GM10266 (cell line): ENCODE measurements around the gene TTC16.

ENCODE experiments used
- DNase-seq: peaks from one replicate; pipeline ENCODE4 v3.0.0; 2012; ENCODE audit errors: extremely low spot score
- CTCF ChIP-seq: IDR thresholded peaks from 2 replicates; pipeline ENCODE4 v1.5.1; 2012; ENCODE audit warnings: mild to moderate bottlenecking, low read depth; ENCODE audit not compliant: control insufficient read depth, insufficient read depth; ENCODE audit errors: missing control alignments

Gene TTC16

GRCh38 chr9:127698985-127699670 lies 16.8 kb upstream of the TTC16 start:
- no peak for TF ChIP-seq CTCF
- peak; percentile 89 for DNase-seq

GRCh38 chr9:127700140-127700539 lies 15.7 kb upstream of the TTC16 start:
- TF ChIP-seq CTCF, result no peak
- no peak for DNase-seq

GRCh38 chr9:127700594-127701255 lies 15.2 kb upstream of the TTC16 start:
- DNase-seq, result no peak
- no peak for TF ChIP-seq CTCF

GRCh38 chr9:127703289-127703946 lies 12.5 kb upstream of the TTC16 start:
- TF ChIP-seq CTCF, result no peak
- DNase-seq, result no peak

- DNase-seq, result no peak
- TF ChIP-seq CTCF, result no peak
Observed at GRCh38 chr9:127705577-127706379, 10.1 kb upstream of the TTC16 start.

- no peak for DNase-seq
- no peak for TF ChIP-seq CTCF
Observed at GRCh38 chr9:127706836-127707241, 9.0 kb upstream of the TTC16 start, which contains the start of gene CFAP157. CFAP157 (plus strand) TSS chr9:127706988; CDS start chr9:127707032, 44 bp downstream.
